GM19099 (cell line): Measurements from ENCODE around the gene ACSM3.

Source experiments
- POLR2A ChIP-seq: IDR thresholded peaks from 3 replicates; pipeline ENCODE4 v1.6.1; 2011; ENCODE audit warnings: low read depth; ENCODE audit not compliant: insufficient read length; ENCODE audit errors: extremely low read depth

Gene ACSM3

DNA sequence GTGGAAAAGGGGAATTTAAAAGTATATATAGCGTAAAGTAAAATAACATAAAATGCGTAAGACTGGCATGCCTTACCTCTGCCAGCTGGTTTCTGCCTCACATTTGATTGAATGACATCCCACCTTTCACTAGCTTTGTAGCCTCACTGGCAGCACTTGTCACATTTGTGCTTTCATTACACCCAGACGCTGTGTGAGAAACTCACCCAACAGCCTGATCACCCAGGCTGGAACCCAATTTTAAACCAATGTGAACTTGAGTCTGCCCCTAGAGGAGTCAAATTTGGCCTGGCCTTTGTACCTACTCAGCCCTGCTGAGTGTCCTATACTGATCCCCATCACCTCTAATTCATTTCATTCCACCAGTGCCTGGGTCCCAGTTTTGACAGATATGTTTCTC is 17.4 kb upstream of the ACSM3 start:
- TF ChIP-seq POLR2A: no peak

DNA sequence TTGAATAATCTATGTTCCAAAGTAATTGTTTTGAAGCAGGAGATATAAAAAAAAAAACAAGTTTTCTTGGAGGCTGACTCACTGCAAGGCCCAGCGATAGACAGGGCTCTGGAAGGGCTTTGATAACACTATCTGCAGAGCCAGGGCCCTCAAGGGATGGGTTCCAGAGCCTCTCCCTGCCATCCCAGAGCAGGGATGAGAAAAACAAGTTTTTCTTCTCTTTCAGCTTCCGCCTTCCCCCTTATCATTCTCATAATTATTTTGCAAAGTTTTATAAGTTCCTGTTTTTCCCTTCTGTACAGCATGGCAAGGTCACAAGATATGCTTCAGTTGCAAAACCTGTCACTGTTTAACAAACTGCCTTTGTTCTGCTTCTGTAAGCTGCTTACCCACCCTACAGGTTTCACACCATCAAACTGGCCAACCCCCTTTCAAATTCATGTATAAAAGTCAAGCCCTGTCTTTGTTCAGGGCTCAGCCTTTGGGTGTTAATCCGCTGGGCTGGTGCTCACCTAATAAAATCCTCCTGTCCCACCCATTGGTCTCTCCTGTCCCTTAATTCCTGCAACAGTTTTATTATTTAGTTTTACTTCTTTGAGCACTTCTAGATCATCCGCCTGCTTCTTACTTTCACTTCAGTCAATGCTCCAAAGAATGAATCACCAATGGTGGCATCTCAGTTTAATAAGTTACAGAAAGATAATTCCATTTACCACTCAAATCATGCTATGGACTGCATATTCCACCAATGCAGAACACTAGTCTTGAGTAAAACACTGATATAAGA is 16.6 kb upstream of the ACSM3 start:
- no peak for TF ChIP-seq POLR2A

DNA sequence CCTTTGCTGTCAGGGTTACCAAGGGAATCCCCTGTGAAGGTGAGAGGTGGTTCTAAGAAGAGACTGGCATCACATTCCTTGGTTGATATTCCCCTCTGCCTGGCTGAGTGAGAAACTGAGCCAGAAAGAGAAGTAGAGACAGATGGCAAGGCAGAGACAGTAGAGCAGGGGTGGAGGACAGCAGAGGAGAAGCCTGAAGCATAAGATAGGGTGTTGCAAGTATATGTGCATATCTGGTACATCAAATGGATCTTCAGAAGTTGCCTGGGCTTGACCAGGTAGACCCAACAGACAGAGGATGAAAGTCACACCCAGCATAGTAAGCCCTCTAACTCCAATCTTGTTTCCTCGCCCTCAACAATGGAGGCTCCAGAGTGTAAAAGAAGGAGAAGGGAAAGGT is 14.3 kb upstream of the ACSM3 start:
- TF ChIP-seq POLR2A: no peak

DNA sequence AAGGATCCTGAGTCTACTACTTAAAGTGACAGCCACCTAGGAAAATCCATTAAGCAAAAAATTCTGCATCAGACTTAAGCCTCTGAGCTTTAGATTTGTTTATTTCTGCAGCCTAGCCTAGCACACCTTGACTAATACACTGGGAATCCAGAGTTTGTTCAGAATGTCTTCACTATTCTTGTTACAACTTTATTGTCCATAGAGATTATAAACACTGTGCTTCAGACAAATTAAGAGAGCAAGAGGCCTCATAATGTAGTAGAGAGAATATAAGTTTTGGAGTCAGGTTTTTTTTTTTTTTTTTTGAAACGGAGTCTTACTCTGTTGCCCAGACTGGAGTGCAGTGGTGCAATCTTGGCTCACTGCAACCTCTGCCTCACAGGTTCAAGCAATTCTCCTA is 13.3 kb upstream of the ACSM3 start:
- TF ChIP-seq POLR2A: no peak

DNA sequence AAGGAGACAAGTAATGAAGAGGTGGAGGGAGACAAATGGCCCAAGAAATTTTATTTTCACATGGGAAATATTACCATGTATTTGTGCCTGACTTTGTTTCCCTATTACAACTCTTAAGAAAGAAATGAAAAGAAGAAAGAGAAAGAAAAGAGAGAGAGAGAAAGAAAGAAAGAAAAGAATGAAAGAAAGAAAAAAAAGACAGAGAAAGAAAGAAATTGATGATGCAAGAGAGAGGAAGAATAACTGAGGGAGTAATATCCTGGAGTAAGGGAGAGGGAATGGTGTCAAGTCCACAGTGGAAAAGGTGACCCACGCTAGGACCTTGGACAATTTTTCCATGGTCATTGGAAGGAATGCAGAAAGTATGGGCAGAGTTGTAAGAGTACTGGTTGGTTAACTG is 10.1 kb upstream of the ACSM3 start:
- no peak for TF ChIP-seq POLR2A

DNA sequence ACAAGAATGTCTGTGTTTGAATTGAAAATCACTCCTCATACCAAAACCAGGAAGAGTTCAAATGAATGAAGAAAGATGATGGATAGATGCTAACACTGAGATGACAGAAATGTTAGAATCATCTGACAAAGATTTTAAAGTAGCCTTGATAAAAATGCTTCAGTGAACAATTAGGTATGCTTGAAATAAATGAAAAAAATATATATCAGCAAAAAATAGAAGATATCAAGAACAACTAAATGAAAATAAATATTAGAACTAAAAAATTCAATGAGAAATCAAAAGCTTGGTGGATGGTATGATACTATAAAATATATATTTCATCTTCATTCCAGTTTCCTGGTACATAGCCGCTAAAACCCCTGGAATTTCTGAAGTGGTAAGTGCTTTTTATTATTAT is 8.6 kb upstream of the ACSM3 start:
- TF ChIP-seq POLR2A: no peak

DNA sequence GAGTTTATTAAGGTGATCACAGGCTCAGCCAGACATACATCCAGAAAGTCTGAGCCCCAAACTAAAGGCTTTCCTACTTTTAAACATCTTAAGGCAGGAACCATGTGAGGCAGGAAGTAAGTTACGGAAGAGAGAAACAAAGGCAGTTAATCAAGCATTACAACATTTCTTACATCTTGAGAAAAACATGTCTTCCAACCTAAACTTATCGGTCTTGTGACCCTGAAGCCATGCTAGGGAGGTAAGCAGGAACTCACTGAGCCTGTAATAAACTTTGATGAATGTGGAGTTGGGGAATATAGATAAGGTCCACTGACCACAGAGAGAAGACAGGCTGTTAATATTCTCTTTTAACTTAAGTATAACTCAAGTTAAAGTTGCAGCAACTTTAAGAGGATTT is 3.5 kb upstream of the ACSM3 start:
- TF ChIP-seq POLR2A: no peak

DNA sequence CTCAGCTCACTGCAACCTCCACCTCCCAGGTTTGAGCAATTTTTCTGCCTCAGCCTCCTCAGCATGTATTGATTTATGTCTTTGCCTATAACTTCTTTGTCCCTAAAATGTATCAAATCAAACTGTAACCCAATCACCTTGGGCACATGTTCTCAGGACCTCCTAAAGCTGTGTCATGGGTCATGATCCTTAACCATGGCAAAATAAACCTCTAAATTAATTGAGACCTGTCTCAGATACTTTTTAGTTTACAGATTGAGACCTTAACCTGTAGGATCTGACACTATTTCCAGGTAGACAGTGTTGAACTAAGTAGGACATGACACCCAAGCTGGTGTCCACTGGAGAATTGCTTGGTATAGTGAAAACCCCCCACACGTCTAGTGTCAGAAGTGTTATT is 2.6 kb upstream of the ACSM3 start:
- TF ChIP-seq POLR2A: no peak

DNA sequence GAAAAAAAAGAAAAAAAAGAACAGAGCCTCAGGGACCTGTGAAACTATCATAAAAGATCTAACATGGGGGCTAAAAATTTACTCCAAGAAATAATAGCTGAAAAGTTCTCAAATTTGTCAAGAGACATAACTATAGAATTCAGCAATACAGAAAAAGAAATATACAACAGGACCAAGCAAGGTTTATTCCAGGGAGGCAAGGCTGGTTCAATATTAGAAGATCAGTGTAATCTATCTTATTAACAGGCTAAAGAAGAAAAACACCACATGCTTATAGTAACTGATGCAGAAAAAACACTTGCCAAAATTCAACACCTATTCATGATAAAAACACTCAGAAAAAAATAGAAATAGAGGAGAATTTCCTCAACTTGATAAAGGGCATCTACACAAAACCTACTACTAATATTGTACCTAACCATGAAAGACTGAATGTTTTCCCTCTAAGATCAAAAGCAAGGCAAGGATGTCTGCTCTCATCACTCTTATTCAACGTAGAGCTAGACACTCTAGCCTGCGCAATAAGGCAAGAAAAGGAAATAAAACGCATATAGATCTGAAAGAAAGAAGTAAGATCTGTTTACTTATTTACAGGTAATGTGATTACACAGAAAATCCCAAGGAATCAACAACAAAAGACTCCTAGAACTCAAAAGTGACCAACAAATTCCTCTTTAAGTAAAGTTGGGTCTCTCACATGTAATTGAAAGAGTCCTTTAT is 1.2 kb upstream of the ACSM3 start:
- no peak for TF ChIP-seq POLR2A

DNA sequence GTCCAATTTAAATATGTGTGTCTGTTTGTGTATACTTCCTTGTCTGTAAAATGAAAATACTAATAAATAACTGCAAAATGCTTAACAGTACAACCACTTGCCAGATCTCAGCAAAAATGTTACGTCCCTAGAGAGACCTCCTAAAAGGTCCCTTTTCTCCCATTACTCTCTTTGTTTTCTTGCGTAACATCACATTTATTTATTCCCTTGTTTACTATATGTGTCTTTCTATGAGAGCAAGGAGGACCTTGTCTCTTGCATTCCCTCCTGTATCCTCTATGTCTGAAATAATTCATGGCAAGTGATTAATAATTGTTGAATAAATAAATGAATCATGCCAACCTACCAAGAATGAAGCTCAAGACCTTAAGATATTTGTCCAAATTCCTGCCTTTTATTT is 1.9 kb downstream of the ACSM3 start:
- TF ChIP-seq POLR2A: no peak

DNA sequence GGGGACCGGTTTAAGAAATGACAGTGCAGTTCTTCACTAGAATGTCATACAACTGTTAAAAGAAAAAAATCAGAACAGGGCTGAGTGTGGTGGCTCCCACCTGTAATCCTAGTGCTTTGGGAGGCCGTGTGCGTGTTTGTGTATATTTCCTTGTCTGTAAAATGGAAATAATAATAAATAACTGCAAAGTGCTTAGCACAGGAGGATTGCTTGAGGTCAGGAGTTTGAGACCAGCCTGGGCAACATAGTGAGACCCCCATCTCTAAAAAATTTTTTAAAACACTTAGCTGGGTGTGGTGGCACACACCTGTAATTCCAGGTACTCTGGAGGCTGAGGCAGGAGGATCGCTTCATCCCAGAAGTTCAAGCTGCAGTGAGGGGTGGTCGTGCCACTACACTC is 2.5 kb downstream of the ACSM3 start:
- no peak for TF ChIP-seq POLR2A

DNA sequence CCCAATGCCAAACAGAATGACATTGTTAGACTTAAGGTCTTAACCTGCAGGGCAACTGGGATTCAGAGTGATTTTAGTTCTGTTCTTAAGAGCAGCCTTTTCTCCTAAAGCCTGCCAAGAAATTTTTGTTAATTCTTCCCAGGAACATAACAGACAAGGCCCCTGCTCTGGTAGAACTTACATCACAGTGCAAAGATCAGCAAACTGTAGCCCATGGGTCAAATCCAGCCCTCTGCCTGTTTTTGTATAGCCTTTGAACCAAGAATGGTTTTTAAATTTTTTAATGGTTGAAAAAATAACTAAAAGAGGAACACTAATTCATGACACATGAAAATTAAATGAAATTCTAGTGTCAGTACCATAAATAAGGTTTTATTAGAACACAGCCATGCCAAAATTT is 3.8 kb downstream of the ACSM3 start:
- TF ChIP-seq POLR2A: no peak

DNA sequence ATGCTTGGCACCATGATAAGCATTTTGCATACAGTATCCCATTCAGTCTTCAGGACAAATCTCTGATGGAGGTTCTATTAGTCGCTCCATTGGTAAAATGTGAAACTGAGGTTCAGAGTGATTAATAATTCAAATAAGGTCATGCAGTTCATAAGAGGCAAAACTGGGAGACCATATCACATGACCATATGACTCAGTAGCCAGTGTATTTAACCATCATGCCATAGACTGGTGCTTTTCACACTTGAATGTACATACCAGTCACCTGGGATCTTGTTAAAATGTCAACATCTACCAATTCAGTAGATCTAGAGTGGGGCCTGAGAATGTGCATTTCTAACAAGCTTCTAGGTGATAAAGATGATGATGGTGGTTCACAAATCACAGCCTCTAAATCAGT is 4.3 kb downstream of the ACSM3 start:
- TF ChIP-seq POLR2A: no peak

DNA sequence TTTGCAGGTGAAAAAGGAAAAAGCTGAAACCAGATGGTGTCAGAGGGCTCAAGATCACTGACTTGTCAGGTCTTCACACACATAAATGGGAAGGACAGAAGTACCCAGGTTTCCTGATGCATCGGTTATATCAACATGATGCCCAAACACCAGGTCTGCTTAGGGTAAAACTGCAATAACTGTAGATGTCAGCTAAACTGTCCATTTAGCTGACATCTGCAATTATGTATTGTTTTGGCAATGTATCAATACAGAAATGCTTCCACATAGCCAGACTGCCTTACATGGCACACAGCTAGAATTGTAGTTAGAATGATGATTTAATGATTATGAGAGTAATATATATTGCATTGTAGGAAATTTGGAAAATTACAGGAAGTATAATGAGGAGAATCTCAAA is 5.0 kb downstream of the ACSM3 start:
- TF ChIP-seq POLR2A: no peak

DNA sequence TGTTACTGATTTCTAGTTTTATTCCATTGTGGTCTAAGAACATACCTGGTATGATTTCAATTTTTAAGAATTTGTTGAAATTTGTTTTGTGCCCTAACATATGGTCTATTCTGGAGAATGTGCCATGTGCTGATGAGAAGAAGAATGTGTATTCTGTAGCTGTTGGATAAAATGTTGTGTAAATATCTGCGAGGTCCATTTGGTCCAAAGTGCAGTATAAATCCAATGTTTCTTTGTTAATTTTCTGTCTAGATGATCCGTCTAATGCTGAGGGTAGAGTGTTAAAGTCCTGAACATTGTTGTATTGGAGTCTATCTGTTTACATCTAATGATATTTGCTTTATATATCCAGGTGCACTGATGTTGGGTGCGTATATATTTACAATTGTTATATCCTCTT is 9.9 kb downstream of the ACSM3 start:
- no peak for TF ChIP-seq POLR2A

DNA sequence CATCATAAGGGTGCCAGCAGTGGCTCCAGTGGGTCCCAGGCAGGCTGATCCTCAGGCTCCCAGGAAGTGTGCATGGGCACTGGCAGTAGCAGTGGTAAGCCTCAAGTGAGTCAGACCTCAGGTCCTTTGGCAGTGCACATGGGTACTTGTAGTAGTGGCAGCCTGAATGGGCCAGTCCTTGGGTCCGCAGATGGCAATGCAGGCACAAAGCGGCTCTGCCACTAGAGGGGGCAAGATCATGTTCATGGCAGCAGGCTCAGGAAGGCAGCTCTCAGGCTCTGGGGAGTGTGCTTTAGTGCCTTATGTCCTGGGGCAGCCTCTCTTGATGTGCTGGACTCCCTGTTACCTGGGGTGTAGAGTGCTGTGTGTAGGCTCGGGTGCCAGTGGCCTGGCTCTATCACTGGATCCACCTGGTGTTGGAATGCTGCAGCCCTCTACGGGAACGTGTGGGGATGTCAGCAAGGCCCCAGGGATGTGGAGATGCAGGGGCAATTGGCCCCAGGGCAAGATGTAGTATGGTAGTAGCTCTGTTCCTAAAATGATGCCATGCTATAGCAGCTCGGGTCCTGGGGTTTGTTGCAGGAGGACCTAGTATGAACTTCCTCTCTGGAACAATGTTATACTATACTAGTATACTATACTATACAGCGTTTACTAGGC is 11.0 kb downstream of the ACSM3 start:
- TF ChIP-seq POLR2A: no peak
